Erythroblast (primary cell): ENCODE measurements around the gene RBM17.
A peak's percentile ranks its signal among the peaks of the same experiment; 100 is the strongest.
"Not testable (repeated sequence)": the region's sequence is repeated elsewhere in the genome, so short reads cannot be mapped to it uniquely, and the experiment has no call there.

Experiments
- DNase-seq, 2 experiments: peaks; one replicate each; lab custom pipeline; 2025; lab: John Stamatoyannopoulos, UW
- GATA1 ChIP-seq: IDR thresholded peaks from 2 replicates; pipeline ENCODE4 v1.6.1; 2011; ENCODE audit warnings: low read depth, mild to moderate bottlenecking, control low read depth, low read length, moderate library complexity
- POLR2A ChIP-seq: IDR thresholded peaks from 2 replicates; pipeline ENCODE4 v1.6.1; 2011; ENCODE audit warnings: mild to moderate bottlenecking, low read length

Gene RBM17

DNA sequence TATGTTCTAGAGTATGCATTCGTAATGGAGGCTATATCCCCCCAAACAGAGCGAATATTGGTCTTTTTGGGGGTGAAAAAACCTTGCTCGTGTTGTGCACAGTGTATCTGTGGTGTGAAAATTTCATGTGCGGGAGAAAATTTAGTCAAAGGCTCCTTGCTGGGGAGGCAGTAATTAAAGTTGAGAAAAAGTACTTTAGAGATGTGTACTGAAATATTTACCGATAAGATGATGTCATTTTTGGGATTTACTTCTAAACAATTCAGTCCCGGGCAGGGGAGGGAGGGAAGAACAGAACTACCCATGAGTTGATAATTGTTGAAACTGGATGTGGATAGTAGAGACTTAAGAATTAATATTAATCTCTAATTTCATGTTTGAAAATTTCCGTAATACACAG is 9.3 kb downstream of the RBM17 start:
- DNase-seq: no peak
- TF ChIP-seq POLR2A: no peak
- TF ChIP-seq GATA1: no peak

DNA sequence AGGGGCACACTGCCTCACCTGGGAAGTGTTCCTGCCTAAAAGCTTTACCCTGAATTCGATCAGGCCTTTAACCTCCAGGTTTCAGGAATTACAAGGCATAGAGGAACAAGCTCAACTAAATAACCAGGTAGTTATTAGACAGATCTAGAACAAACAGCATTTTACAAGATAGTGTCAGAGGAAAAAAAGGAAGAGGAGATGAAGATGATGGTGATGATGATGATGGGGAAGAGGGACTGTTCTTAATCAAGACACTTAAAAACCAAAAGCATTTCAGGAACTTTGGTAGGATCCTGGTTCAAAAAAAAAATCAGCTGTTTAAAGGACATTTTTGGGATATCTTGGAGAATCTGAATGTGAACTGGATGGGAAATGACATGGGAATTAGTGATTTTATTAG is 11.5 kb downstream of the RBM17 start:
- DNase-seq: no peak
- no peak for TF ChIP-seq GATA1

DNA sequence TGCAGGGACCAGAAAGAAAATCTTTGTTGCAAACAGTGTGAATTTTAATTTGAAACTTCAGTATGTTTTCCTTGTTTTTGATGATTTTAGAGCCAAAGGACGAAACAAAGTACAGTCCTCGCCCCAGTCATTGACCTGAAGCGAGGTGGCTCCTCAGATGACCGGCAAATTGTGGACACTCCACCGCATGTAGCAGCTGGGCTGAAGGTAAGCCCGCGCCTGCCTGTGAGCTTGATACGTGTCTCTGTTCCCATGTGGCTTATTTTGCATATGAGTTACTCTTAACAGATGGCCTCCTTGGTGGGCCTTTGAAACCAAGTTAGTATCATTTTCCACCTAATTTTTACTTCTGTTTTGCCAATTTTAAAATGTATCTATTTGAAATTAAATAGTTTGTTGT is 12.3 kb downstream of the RBM17 start:
- TF ChIP-seq GATA1 (no peak), POLR2A (no peak)
- no peak for DNase-seq

DNA sequence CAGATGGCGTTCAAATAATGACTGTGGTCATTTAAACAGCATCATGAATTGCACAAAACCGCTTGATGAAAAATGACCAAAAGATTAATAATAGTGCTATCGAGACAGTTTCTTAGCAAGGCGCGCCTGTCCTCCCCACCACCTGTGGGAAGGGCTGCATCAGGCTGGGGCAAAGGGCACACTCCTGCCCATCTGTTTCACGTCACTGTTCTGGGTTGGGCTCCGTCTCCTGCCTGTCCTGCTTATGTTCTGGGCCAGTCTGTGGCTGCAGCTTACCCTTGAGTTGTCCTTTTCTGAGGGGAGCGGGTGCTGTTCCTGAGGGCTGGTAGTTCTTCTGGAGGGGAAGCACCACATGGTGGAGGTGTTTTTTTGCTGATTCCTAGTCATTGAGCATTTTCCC is 13.3 kb downstream of the RBM17 start:
- no peak for TF ChIP-seq POLR2A
- no peak for TF ChIP-seq GATA1

DNA sequence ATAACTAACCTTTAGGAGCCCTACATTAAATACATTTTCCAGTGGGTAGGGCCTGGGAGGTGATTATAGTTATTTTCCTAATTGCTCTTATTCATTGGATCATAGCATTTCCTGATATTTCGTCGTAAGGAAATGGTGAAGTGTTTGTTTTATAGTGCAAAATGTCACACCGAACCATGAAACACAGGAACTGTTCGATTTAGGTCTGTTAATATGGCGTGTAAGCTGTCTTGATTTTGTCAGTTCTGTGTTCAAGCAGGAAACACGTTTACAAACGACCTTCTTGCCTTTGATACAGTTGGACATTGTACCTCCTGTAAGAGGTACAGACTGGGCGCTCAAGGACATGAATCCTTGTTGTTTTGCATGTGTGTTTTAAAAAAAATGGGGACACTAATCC is 14.8 kb downstream of the RBM17 start:
- no peak for DNase-seq
- TF ChIP-seq GATA1: no peak
- no peak for TF ChIP-seq POLR2A

More for the DNA sequence above, 13.3 kb downstream of the RBM17 start:
- DNase-seq: no peak

DNA sequence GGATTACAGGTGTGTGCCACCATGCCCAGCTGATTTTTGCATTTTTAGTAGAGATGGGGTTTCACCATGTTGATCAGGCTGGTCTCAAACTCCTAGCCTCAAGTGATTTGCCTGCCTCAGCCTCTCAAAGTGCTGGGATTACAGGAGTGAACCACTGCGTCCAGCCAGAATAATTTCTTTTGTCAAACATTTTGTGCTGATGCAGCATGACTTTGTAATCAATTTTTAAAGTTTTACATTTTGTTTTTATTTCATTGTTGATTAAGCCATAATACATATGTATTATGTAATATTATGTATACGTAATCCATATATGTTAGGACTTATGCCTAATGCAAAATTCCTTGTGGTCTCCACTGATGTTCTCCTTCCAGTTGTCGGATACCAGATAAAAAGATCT is 18.8 kb downstream of the RBM17 start:
- DNase-seq: not testable (repeated sequence)

DNA sequence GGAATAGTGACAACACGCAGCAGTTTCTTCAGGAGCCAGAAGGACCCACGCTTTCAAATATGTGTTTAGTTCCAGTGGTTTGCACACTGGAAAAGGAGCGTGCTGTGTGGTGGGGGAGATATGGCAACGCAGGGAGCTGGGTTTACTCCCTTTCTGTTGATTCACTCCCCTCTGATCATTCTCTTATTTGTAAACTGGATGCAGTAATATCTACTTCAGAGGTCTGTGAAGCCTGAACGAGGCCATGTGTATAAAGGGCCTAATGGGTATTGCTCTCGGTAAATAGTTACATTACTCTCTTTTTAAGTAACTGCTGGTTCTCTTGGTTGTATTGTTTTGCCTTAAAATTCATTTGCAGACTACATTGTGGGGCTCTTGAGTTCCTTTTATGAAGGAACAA is 19.2 kb downstream of the RBM17 start:
- no peak for TF ChIP-seq GATA1
- no peak for TF ChIP-seq POLR2A
- no peak for DNase-seq

DNA sequence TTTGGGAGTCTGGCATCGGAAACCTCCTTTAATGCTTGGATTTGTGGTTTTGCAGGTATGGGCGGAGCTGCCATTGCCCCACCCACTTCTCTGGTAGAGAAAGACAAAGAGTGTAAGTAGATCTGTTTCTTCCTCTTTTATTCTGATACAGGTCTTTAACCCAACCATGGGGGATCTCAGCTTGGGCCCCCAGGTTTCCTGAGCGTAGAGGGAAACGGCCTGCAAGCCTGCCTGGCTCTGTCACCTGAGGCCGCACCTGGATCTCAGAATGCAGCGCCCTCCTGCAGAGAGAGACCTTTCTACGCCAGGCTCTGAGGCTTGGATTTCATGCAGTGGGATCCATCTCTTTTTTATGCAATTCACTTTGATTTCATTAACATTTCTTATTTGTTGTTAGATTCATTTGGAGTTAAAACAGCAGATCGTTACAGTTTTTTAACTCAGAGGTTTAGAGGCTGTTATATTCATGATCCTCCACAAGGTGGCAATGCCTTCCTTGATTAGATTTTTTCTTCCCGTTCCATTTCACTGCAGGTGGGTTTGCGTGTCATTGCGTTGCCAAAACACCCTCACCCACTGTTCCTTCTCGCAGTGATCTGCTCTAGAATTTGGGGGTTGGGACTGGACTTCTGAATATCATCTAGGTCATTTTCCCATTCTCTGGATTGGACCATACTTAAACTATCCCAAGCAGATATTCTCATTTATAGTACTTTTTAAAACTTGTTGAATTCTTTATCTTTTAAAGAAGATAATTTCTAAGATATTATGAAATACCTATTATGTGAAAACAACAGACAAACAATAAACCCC is 20.0 kb downstream of the RBM17 start:
- TF ChIP-seq GATA1 (no peak), POLR2A (no peak)
- DNase-seq: peak; percentile 54 to 71

DNA sequence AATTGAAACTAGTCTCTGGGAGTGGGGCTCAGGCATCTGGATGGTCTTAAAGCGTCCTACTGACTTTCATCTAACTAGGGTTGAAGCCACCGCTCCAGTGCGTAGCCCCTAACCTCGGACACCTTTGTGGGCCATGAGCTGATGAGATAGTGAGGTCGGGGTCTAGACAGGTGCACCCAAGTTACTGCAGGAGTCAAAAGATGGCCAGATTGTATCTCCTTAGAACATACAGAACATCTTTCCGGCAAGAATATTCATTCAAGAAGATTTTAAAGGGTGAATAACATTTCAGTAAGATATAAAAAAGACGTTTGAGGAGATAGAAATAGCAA is 20.6 kb downstream of the RBM17 start:
- no peak for DNase-seq
- TF ChIP-seq GATA1 (no peak), POLR2A (no peak)

DNA sequence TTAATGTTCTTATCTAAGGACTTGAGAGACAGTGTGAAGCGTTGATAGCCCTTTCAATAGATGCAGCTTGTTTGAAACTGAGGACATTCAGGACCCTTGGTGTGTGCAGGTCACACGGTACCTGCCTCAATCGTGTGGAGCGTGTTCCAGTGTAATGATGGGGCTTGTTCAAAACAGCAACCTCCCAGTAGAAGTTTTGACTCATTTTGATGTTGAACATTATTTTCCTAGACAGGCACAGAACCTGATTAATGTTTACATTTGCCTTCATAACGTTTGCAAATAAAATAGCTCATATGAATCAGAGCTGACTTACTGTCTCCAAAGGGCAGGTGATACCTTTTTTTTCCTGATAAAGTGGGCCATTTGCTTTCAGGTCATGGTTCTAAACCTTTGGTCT is 21.3 kb downstream of the RBM17 start:
- DNase-seq: no peak

DNA sequence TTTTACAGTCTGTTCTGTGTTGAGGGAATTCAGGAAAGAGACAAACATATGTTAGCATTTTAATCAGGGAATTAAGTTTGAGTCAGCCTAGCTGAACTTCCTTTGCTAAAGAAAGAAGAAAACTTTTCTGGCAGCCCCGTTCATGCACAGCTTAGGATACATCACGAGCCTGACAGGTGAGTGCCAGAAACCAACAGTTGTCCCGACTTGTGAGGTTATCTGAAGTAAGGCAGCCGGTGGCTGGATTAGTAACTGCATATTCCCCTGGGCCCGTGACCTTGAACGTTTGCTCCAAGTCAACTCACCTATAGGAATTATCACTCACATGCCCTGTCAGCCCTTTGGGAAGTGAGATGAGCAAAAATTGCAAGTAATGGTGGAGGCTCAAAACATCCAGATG is 24.1 kb downstream of the RBM17 start:
- DNase-seq: no peak
- TF ChIP-seq GATA1 (no peak), POLR2A (no peak)

More for the DNA sequence above, 21.3 kb downstream of the RBM17 start:
- TF ChIP-seq POLR2A (no peak), GATA1 (no peak)

DNA sequence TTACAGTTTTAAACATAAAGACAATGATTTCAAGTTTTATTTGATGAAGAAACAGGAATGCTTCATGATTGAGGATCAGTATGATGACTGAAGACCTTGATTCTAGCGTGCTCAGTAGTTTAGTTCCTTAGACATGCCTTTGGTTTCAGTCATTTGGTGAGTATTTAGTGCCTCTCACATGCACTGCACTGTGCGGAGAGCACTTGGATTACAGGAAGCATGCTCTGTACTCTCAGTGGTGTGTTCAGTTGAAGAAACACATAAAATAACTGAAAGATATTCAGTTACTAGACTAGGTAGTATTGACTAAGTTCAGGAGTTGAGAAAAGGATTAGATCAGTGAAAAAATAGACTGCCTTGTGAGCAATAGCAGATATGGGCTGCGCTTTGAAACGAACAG is 25.5 kb downstream of the RBM17 start:
- TF ChIP-seq POLR2A (no peak), GATA1 (no peak)
- DNase-seq: no peak

DNA sequence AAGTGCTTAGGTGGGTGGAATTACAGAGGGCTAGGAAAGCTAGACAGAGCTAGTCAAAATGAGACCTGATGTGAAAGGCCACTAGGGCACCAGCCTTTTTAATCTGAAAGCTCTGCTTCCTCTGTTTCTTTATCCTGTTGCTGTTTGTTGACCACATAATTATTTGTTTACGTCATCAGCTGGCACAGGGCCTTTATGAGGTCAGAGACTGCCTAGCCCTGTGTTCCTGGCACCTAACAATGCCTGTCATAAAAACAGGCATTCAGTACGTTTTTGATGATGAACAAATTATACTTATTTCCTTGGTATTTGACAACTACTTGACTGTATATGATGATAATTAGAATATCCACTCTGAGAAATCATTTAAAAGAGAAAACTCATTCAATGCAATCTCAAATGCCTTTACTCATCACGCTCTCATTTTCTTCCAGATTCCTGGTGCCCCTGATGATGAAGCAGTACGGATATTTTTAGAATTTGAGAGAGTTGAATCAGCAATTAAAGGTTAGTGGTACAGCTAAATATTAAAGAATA is 26.0 kb downstream of the RBM17 start:
- TF ChIP-seq GATA1: no peak
- no peak for TF ChIP-seq POLR2A
- no peak for DNase-seq

DNA sequence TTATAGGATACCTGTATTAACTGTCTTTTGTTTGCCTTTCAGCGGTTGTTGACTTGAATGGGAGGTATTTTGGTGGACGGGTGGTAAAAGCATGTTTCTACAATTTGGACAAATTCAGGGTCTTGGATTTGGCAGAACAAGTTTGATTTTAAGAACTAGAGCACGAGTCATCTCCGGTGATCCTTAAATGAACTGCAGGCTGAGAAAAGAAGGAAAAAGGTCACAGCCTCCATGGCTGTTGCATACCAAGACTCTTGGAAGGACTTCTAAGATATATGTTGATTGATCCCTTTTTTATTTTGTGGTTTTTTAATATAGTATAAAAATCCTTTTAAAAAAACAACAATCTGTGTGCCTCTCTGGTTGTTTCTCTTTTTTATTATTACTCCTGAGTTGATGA is 26.6 kb downstream of the RBM17 start:
- no peak for DNase-seq
- TF ChIP-seq GATA1: no peak
- TF ChIP-seq POLR2A: no peak

DNA sequence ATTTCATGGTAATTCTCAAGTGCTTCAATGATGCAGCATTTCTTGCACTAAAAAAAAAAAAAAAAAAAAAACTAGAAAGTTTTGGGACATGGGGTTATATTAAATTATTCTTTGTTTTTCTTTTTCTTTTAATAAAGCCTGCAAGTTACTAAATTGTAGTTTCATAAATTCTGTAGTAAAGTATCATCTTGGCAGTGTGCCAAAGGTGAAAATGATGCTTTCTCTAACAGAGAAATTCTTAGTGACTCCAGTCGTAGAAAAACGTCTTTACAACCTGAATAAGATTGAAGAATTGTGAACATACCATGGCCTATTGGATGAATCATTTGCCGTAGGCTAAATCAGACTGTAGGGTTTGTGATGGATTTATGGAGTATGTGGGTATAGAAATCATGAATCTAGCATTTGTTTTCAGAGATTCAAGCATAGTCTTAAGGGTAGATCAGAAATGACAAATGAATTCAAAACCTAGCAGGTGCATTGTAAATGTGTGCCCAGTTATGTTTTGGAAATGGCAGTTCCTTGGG is 27.1 kb downstream of the RBM17 start:
- TF ChIP-seq GATA1: no peak
- TF ChIP-seq POLR2A: no peak
- no peak for DNase-seq

DNA sequence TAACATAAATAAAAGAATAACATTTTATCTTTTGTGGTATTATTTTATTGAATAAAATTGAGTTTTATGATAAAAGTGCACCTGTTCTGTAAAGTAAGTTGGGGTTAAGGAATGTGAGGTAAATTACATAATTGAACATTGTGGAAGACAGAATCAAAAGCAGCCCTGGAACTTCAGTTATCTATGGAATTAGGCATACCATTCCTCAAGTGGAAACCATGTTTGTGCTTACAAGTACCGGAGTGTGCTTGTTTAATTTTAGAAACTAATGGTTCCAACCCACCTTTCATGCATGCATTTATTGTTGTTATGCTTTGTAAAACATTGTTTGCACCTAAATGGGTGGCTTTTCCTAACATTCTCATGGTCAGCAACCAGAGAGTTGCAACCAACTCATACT is 28.0 kb downstream of the RBM17 start:
- TF ChIP-seq POLR2A (no peak), GATA1 (no peak)

DNA sequence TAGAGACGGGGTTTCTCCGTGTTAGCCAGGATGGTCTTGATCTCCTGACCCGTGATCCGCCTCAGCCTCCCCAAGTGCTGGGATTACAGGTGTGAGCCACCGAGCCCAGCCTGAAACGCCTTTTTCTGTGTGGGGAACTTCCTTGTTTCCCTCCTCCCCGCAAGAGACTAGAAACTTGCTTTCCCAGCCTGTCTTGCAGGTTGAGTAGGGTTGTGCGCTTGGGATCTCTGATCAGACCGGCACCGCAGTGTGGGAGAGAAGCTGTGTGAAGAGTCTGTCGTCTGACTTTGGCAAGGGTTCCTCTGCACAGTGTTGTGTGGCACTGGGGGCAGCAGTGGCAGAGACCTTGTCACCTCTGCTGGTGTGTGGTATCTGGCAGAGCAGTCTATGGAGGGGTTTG is 28.9 kb downstream of the RBM17 start:
- no peak for DNase-seq
- TF ChIP-seq POLR2A (no peak), GATA1 (no peak)

More for the DNA sequence above, 28.0 kb downstream of the RBM17 start:
- no peak for DNase-seq
